HS-27A (cell line): Measurements from ENCODE around the gene RPTOR.
"Not testable (repeated sequence)": the region's sequence is repeated elsewhere in the genome, so short reads cannot be mapped to it uniquely, and the experiment has no call there.

Experiments
- DNase-seq: peaks from one replicate; pipeline ENCODE4 v3.0.0-alpha.2; 2012; ENCODE audit warnings: low read depth, missing footprints

Gene RPTOR

DNA sequence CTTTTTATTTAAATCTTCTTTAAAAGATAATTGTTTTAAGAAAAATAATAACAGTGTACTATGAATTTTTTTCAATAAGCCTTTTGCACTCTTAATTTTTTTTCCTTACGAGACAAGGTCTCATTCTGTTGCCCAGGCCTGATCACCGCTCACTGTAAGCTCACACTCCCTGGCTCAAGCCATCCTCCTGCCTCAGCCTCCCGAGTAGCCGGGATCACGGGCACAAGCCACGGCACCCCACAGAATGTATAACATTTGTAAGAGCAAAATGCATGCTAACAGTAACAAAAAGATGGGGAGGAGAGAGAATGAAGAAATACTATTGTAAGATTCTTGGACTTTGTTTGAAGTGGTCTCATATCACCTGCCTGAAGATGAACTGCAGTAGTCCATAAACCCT, 320.1 kb downstream of the RPTOR start:
- DNase-seq, result no peak

DNA sequence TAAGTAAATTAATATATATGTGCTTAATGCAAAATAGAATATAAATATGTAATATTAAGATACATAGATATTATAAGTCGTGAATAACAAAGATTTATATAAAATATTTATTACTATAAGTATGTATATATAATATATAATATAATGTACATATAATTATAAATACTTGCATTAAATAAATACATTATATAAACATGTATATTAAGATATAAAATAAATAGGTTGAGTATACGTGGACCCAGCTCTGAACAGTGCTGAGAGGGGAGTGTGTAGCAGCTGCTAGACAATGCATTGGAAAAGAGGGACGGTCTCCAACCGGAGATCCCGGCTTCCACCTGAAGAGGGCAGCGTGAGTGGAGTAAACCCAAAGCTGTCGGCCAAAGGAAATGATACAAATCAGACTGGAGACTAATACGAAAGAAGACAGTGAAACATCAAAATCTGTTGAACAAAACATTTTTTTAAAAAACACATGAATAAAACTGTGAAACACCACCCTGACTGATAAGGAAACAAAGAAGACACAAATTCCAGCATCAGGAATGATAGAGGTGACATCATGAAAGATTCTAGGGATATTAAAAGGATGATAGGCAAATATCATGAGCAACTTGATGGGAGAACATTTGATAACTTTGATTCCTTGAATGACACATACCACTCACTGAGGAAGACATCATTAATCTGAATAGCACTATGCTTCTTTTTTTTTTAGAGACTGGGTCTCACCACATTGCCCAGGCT, 321.6 kb downstream of the RPTOR start:
- no peak for DNase-seq

DNA sequence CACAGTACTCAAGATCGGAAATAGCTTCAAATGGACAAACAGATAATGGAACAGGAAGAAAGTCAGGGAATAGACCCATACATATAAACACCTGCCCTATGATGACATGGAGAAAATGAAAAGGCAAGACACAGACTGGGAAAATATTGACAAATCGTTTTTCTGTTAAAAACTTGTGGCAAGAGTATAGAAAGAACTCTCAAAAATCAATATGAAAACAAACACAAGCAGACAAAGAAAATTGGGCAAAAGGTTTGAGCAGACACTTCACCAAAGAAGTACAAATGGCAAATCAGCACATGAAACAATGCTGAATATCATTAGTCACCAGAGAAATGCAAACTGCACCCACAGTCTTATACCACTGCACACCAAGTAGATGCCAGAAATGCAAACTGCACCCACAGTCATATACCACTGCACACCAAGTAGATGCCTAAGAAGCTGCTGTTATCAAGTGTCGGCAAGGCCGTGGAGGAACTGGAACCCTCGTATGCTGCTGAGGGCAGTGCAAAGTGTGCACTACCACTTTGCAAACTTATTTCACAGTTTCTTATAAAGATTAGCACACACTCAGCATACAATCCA, 323.5 kb downstream of the RPTOR start:
- DNase-seq, result no peak

DNA sequence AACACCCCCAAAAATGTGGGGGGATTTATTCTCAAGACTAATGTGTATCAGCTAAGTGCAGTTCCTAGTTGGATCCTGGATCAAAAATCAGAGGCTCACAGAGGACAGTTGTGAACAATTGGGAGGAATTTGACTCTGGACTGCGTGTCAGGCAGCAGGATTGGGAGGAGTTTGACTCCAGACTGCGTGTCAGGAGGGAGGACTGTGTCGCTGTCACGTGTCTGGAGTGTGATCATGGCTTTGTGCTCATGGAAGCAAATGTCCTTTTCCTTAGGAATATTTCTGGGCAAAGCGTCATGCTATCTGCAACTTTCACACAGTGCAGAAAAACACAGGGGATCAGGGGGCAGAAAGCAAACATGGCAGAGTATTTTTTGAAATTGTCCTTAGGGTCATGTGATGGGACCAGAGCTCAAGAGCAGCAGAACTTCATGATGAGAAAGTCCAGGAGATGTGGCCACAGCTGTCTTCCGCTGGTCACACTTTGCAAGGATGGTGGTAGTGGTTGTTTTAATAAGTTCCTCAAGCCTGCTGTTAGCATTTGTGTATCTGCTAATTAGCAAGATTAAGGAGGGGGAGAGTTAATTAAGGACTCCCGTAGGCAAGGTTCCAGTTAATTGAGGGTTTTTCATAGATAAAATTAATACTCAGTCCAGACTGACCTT, 325.0 kb downstream of the RPTOR start:
- DNase-seq, result no peak

- no peak for DNase-seq
Measured at GRCh38 chr17:80870401-80870800, 325.8 kb downstream of the RPTOR start.

GRCh38 chr17:80871341-80871740, 326.7 kb downstream of the RPTOR start:
- no peak for DNase-seq

GRCh38 chr17:80872001-80872500, 327.4 kb downstream of the RPTOR start:
- DNase-seq, result no peak

- DNase-seq, result no peak
Measured at GRCh38 chr17:80872501-80873306, 328.1 kb downstream of the RPTOR start.

- DNase-seq, result no peak
Measured at GRCh38 chr17:80873307-80873951, 328.8 kb downstream of the RPTOR start.

GRCh38 chr17:80874866-80875445, 330.3 kb downstream of the RPTOR start:
- DNase-seq, result no peak

DNA sequence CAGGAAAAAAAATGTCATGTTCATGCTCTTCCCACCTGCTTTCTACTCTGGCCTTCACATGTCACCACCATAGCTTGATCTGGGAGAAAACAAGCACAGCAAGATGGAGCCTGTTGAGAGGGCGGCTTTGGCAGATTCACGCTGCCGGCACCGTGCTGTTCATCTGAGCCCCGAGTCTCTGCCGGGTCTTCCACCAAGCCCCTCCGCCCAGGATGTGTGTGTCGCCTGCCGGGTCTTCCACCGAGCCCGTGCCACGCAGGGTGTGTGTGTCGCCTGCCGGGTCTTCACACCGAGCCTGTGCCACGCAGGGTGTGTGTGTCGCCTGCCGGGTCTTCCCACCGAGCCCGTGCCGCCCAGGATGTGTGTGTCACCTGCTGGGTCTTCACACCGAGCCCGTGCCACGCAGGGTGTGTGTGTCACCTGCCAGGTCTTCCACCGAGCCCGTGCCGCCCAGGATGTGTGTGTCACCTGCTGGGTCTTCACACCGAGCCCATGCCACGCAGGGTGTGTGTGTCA, 330.9 kb downstream of the RPTOR start:
- DNase-seq, result not testable (repeated sequence)

DNA sequence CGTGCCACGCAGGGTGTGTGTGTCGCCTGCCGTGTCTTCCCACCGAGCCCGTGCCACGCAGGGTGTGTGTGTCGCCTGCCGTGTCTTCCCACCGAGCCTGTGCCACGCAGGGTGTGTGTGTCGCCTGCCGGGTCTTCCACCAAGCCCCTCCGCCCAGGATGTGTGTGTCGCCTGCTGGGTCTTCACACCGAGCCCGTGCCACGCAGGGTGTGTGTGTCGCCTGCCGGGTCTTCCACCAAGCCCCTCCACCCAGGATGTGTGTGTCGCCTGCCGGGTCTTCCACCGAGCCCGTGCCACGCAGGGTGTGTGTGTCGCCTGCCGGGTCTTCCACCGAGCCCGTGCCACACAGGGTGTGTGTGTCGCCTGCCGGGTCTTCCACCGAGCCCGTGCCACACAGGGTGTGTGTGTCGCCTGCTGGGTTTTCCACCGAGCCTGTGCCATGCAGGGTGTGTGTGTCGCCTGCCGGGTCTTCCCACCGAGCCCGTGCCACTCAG, 331.9 kb downstream of the RPTOR start:
- not testable (repeated sequence) for DNase-seq

DNA sequence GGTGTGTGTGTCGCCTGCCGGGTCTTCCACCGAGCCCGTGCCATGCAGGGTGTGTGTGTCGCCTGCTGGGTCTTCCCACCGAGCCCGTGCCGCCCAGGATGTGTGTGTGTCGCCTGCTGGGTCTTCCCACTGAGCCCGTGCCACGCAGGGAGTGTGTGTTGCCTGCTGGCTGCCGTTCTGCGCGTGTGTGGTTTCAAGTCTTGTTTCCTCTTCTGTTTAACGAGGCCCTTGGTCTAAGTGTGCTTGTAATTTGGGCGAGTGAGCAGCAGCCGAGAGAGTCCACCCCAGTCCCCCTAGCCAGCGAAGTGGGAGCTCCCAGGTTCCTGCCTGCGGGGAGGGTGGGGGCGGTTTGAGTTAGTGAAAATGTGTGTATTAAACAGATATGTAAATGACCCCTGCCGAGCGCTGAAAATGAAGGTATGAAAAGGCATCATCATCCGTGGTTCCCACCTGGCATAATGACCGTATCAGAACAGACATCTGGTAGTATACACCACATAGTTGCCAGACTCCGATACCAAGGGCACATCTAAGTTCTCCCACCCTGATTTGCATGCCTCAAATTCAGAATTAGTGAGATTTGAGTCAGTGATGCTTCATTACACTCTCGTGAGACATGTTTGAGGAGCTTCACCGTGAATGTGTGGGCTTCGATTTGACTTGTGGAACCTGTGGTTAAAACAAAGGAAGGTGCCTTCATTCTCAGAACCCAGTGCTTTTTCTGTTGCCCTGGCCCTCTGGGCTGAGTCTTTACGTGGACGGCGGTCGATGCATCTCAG, 332.5 kb downstream of the RPTOR start:
- DNase-seq, result no peak

GRCh38 chr17:80877729-80878303, 333.2 kb downstream of the RPTOR start:
- no peak for DNase-seq

GRCh38 chr17:80878876-80879722, 334.5 kb downstream of the RPTOR start:
- DNase-seq, result no peak

DNA sequence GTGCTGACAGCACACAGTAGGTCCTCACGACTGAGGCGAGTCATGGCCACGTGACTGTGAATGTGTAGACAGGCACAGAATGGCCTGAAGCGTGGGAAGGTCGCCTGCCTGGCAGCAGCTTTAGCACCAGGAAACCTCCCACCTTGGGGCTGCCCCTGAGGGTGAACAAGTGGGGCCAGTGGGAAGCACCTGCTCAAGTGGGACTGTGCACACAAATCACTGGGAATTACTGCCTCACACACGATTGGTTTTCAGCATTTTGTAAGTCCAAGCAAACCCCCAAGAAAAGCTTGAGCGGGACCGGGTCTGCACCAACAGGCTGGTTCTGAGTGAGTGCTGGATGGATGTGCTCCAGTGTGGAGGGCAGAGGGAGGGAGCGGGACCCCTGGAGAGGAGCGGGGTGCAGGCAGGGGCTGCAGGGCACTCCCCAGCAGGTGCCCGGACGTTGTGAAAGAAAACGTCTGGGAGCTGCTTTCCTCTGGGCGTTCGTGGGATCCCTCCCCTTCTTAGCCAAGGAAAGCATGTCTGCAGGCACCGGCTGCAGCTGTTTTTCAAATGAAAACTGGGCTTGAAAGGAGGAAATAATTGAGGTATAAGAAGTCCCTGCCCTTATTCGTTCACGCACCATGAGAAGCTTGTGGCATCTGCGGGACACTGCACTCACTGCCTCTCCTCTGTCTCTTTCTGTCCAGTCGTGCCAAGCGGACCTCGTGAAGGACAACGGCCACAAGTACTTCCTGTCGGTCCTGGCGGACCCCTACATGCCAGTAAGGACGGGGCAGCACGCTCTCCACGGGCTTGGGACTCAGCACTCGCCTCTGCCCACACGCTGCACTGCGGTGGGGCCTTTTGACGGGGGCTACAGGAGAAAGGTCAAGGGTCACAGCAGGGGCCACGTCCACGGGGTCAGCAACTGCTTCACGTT, 335.3 kb downstream of the RPTOR start:
- no peak for DNase-seq

- DNase-seq, result no peak
Measured at GRCh38 chr17:80880648-80880985, 336.0 kb downstream of the RPTOR start.

GRCh38 chr17:80881306-80881705, 336.7 kb downstream of the RPTOR start:
- DNase-seq, result no peak
